Spleen (tissue), 7 donors: ENCODE results near the gene MYOM3.

Experiments
- CTCF ChIP-seq, 11 experiments: fragments of 200-600 bp in 7 of 11; fragments of 450-650 bp in 4 of 11; sonication (generic) in 4 of 11; IDR thresholded peaks in 8 of 11; conservative IDR thresholded peaks in 3 of 11; 1 replicate in 7 of 11; 2 replicates in 4 of 11; pipeline versions ENCODE4 v1.4.0 to v1.8.0; 2016 to 2021; ENCODE audit warnings: antibody characterized with exemption in 11 of 11, inconsistent platforms in 4 of 11, mild to moderate bottlenecking in 1 of 11
- POLR2A ChIP-seq, 3 donors: fragments of 450-650 bp; IDR thresholded peaks; one replicate each; pipeline ENCODE4 v1.5.1; 2017; ENCODE audit warnings: antibody characterized with exemption in 3 of 3, mild to moderate bottlenecking in 1 of 3
- POLR2AphosphoS5 ChIP-seq, 3 donors: sonication (generic); formaldehyde crosslinking; IDR thresholded peaks; one replicate each; pipeline ENCODE4 v1.5.1; 2017; ENCODE audit warnings: antibody characterized with exemption in 3 of 3
- donor health status: DM: no; HTN: no; CAD: no; lungs with moderate emphysema.
- donor health status: DM: no; HTN: no; CAD: no.
- donor health status: DM: no; HTN: no; CAD: no.

DNA sequence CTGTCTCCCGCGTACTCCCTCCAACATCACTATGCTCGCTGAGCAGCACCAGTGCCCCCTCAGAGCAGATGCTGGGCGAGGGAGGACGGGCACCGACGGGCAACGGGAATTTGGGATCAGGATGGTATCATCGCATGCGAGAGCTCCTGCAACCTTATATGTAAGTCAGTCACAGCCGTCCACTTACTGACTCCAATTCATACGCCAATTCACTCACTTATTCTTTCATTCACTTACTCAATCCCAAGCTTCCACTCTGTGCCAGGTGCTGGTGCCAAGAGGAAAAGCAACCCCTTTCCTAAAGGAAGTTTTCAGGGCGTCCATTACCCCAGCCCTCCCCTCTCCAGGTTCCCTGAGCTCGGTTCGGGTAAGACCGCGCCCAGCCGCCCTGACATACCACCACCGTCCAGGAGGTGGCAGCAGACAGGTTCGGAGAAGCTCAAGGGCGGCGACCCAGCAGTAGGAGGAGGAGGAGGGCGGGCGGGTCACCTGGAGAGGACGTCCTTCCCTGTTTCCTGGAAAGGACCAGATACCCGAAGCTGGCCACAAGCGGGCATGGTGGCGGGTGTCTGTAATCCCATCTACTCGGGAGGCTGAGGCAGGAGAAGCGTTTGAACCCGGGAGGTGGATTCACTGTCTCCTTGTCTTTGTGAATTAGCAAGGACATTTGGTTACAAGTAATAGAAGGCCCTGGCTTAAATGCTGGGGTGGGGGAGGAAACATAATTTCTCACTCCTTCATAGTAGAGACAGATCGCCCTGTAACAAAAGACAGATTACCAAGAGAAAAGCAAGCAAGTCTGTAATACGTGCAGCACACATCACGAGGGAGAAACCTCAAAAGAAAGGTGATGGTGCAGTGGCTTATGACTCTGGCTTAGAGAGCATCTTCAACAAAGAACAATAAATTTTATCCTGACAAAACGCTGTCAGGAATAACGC is 38.6 kb upstream of the MYOM3 start:
- TF ChIP-seq POLR2A (IDR thresholded peaks at IDR 0.05) (no peak), POLR2AphosphoS5 (IDR thresholded peaks at IDR 0.05) (peak in 2 of 3 donors; percentile 32 to 45), CTCF (IDR thresholded peaks at IDR 0.05 in 8 of 11, conservative IDR thresholded peaks at IDR 0.05 in 3 of 11) (peak; percentile 84 to 95 (median 91))
